Measurements from ENCODE around the gene LYPD6B. TPM values are rescaled to one million over a fixed set of nuclear protein-coding genes. Genes with fewer than 3 reads are reported as not detected.

The LYPD6B gene
- total RNA-seq, 1 donor from 2014 or later, result not detected

DNA sequence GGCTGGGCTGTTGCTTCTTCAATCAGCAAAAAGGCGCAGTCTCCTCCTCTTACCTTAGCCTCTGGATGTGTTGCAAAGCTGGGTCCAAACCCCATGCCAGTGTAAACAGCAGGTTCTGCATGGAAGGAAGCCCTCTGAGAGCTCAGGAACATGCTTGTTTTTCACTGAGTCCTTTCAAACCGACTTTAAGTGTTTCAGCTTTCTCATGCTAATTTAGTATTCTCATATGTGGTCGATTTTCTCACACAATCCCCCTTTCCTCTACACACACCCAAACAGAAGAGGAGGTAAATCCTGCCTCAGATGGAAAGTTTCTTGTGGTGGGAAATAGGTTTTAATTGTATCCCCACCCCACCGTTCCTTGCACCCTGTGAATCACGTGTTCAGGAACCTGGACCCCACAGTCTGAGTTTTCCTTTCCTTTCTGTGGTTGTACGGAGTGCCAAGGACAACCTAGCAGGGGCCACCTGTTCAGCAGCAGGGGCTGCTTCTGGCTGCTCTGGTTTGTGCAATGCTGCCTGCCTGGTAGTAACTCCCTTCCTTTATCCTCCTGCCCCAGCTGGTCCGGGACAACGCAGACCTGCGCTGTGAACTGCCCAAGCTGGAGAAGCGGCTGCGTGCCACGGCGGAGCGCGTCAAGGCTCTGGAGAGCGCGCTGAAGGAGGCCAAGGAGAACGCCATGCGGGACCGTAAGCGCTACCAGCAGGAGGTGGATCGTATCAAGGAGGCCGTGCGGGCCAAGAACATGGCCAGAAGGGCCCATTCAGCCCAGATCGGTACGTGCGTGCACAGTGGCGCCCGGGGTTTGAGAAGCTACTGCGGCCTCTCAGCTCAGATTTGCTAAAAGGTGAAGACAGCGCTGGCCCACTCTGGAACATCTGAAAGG is 28.7 kb upstream of the LYPD6B start:
- no peak for DNase-seq (ENCODE audit: low read depth, low spot score)

GRCh38 chr2:149012545-149012944 is 26.0 kb upstream of the LYPD6B start:
- DNase-seq (ENCODE audit: low read depth, low spot score), result no peak

GRCh38 chr2:149015501-149015900 is 23.0 kb upstream of the LYPD6B start:
- DNase-seq (ENCODE audit: low read depth, low spot score), result no peak

DNA sequence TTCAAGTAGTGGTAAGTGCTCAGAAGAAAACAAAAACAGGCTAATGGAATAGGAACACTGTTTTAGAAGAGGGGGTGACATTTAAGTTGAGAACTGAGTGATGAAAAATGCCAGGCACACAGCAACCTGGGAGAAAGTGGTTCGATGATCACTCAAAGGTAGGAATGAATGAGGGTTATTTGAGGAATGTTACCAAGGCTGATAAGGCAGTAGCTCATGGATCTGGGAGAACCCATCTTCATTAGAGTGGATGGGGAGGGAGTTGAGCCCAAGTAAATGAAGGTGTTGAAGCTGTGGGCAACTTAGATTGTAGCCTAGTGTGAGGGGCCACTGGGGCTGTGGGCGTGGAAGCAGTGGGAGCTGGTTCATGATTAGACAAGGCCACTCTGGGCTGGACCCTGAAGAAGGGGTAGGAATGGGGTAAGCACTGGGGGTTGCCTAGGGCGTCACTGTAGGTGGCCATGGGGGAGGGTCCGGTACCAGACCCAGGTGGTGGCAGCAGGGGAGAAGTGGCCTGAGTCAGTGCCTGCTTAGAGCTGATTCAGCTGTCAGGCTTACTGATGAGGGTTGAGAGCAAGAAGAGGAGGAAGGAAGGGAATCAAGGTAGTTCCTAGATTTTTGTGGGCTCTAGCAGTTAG is 22.5 kb upstream of the LYPD6B start:
- no peak for DNase-seq (ENCODE audit: low read depth, low spot score)

- DNase-seq (ENCODE audit: low read depth, low spot score), result peak; percentile 32
Observed at GRCh38 chr2:149017116-149017985, 21.1 kb upstream of the LYPD6B start.

DNA sequence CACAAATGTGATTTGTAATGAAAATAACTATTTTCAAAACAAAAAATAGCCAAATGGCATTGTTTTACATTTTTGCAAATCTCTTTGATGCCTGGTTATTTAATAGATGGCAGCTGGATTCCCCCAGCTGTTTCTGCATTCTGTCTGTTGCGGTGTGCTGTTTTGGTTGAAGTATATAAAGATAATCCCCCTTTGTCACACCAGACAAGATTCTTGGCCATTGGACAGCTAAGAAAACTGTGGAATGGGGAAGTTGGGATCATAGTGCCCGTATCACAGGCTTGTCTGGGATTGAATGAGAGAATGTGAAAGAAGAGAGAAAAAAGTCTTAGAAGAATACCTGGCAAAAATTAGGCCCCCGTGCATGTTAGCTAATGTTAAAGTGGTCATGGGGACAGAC is 19.5 kb upstream of the LYPD6B start:
- DNase-seq (ENCODE audit: low read depth, low spot score), result no peak

DNA sequence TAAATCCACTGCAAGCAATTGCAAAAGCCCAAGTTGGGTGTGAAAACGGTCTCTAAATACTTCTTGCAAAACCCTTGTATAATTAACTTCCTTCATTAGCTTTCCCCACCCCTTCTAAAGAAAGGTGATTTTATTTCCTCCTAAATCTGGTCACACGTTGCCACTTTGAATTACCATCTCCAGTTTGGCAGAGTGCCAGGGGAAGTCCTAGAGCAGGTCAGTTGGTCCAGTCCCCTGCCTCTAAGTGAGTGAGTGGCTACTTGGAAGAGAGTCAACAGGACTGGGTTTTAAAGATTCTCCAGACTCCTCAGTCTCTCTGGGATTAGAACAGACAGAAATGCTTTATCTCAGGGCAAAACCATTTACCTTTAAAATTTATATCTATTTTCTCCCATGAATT is 18.7 kb upstream of the LYPD6B start:
- no peak for DNase-seq (ENCODE audit: low read depth, low spot score)

- DNase-seq (ENCODE audit: low read depth, low spot score), result no peak
Observed at GRCh38 chr2:149020432-149020851, 18.1 kb upstream of the LYPD6B start.

- DNase-seq (ENCODE audit: low read depth, low spot score), result no peak
Observed at GRCh38 chr2:149021271-149021719, 17.2 kb upstream of the LYPD6B start.

DNA sequence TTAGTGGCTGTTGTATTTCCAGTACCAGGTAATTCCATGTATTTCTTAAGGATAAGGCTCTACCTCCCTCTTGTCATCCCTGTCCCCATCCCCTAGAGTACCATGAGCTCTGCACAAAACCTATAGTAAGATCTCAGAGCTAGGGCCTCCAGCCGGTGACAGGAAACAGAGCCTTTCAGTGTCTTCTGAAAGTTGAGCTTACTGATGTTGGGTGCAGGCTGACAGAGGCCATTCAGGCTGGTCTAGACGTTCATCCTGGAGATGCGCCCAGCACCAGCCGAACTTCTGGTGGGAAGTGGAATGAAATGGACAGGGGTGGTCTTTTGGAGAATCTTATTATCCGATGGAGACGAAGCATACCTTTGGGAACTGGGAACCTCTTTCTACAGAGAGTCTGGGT is 16.7 kb upstream of the LYPD6B start:
- no peak for DNase-seq (ENCODE audit: low read depth, low spot score)

GRCh38 chr2:149023091-149023490 is 15.4 kb upstream of the LYPD6B start:
- no peak for DNase-seq (ENCODE audit: low read depth, low spot score)

- no peak for DNase-seq (ENCODE audit: low read depth, low spot score)
Observed at GRCh38 chr2:149027590-149028250, 10.8 kb upstream of the LYPD6B start.

DNA sequence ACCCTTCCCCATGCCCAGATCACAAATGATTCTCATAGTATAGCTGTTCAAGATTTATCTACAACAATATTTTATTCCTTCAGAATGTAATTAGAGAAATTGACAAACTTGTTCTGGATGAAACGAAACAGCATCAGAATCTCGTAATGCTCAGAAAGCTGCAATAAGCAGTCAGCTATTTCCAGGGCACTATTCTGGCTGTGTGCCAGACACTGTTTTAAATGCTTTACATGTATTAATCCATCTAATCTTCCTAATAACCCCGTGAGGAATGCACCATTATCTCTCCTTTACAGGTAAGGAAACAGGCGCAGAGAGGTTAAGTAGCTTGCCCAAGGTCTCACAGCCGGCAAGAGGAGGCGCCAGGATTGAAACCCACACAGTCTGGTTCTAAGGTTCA is 10.1 kb upstream of the LYPD6B start:
- no peak for DNase-seq (ENCODE audit: low read depth, low spot score)

DNA sequence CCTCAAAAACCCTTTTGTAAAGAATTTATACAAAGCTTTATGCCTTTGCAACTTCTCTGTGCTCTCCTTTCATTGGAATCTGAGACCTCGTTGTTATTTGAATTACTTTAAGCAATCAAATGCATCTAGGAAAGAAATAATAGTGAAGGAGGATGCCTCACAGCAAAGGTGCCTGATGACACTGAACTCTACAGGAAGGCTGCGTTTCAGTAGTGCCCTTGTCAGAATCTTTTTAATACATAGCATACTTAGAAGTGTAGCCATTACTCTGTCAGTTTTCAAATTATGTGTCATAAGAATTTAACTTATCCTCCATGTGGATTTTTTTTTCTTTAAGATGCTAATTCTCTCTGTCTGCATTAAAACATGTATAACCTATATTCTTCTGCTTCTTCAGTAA is 9.6 kb upstream of the LYPD6B start:
- DNase-seq (ENCODE audit: low read depth, low spot score), result no peak

DNA sequence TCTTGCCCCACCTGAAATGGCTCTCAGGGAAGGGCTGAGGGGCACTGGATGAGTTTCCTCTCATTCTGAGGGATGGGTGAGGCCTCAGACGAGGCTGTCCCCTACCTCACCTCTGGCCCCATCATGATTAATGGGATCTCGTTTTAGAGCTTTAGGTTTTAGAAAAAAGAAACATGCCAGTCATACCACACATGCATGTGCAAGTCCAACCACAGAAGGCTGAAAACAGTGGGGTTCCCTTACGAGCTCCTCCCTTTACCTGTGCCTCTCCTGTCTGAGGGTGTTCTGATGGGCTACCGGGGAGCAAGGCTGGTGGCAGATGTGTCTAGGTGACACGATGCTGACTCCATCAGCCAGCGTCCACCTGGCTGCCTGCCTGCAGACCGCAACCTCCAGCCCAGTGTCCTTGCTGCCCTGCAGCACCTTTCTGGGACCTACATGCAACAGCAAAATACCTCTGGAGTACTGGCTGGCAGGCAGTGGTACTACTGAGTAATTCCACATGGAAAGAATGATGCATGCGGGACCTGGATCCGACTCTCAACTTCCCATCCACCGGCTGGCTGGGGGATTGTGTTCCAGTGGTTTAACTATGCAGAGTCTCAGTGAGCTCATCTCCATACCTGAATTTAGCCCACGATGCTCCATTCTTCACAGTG is 9.1 kb upstream of the LYPD6B start:
- no peak for DNase-seq (ENCODE audit: low read depth, low spot score)

GRCh38 chr2:149031396-149031795 is 7.1 kb upstream of the LYPD6B start:
- DNase-seq (ENCODE audit: low read depth, low spot score), result no peak

DNA sequence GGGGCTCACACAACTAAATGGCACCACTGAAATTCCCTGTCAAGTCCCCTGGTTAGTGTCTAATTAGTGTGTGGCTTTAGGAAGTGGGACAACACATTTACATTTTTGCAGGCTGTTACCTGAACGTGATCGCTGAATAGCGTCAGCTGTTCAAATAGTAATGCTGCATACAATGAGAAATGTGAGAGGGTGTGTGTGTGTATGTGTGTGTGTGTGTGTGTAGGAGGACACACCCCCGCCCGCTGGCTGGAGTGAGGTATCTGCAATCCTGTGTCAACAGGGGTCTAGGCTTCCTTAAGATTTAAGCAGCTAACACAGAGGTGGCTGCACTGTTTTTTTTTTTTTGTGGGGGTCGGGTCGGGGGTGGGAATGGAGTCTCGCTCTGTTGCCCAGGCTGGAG is 4.8 kb upstream of the LYPD6B start:
- no peak for DNase-seq (ENCODE audit: low read depth, low spot score)

GRCh38 chr2:149034406-149034805 is 4.1 kb upstream of the LYPD6B start:
- DNase-seq (ENCODE audit: low read depth, low spot score), result no peak

DNA sequence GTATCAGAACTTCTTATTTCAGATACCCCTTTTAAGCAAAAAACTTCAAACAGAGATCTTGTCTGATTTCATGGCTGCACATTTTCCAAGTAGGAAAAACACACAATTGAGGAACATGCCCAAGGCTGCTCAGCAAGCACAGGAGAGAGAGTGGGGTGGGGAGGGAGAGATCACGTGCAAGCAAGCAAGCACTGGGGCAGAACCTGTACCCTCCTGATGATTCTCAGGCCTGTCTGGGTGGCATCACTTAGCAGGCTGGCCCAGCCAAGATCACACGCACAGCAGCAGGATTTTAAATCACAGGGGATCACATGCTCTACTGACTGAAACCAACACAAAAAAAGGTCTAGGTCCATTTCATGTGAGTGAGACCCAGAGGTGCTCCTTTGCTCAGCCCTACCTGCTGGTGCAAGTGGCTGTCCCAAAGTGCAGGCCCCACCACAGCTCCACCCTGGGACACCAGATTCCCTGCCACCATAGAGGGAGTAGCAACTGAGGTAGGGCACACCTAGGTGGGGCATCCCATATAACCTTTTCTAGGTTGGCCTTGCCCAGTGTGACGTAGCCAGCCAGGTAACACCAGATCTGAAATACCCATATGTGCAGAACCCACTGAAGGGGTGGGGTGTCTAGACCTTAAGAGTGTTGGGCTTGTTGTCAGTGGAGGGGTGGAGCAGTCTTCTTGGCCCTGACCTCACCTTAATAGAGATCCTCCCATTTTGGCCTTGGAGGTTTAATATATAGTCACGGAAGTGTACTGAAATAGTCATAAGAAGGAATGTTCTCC is 1.8 kb upstream of the LYPD6B start:
- DNase-seq (ENCODE audit: low read depth, low spot score), result no peak

- DNase-seq (ENCODE audit: low read depth, low spot score), result no peak
Observed at GRCh38 chr2:149037851-149038250, 648 bp upstream of the LYPD6B start.
